Hepatocyte (in vitro differentiated cells): Measurements from ENCODE around the gene CARD10. TPM values are rescaled to one million over a fixed set of nuclear protein-coding genes. Genes with fewer than 3 reads are reported as not detected.

Experiments used
- DNase-seq: peaks from one replicate; pipeline ENCODE4 v3.0.0-alpha.2; 2016; ENCODE audit warnings: low spot score
- H2AFZ ChIP-seq: fragments of 200-600 bp; sonication (generic); 2 replicates; pipeline ENCODE4 v1.6.0; 2016; ENCODE audit warnings: antibody characterized with exemption, mild to moderate bottlenecking
- H3K27ac ChIP-seq: fragments of 200-600 bp; sonication (generic); 2 replicates; pipeline ENCODE4 v1.5.1; 2016; ENCODE audit warnings: mild to moderate bottlenecking
- H3K27me3 ChIP-seq: fragments of 200-600 bp; sonication (generic); 2 replicates; pipeline ENCODE4 v1.6.1; 2016
- H3K36me3 ChIP-seq: fragments of 200-600 bp; sonication (generic); replicated peaks from 2 replicates; pipeline ENCODE4 v1.5.1; 2016; ENCODE audit warnings: low read depth; ENCODE audit not compliant: insufficient read depth
- H3K4me1 ChIP-seq: fragments of 200-600 bp; sonication (generic); 2 replicates; pipeline ENCODE4 v1.5.1; 2016; ENCODE audit warnings: mild to moderate bottlenecking, moderate library complexity; ENCODE audit not compliant: insufficient read depth
- H3K4me2 ChIP-seq: fragments of 200-600 bp; sonication (generic); 2 replicates; pipeline ENCODE4 v1.6.0; 2016
- H3K4me3 ChIP-seq: fragments of 200-600 bp; sonication (generic); 2 replicates; pipeline ENCODE4 v1.5.1; 2016; ENCODE audit warnings: mild to moderate bottlenecking
- H3K79me2 ChIP-seq: fragments of 200-600 bp; sonication (generic); 2 replicates; pipeline ENCODE4 v1.6.0; 2017; ENCODE audit warnings: mild to moderate bottlenecking
- H3K9me2 ChIP-seq: fragments of 200-600 bp; sonication (generic); replicated peaks from 2 replicates; pipeline ENCODE4 v1.6.0; 2017; ENCODE audit warnings: mild to moderate bottlenecking; ENCODE audit not compliant: insufficient read depth
- H3K9me3 ChIP-seq: fragments of 200-600 bp; sonication (generic); 2 replicates; pipeline ENCODE4 v1.5.1; 2016; ENCODE audit warnings: low read depth, mild to moderate bottlenecking
- H4K20me1 ChIP-seq: fragments of 200-600 bp; sonication (generic); 2 replicates; pipeline ENCODE4 v1.6.0; 2016; ENCODE audit warnings: mild to moderate bottlenecking; ENCODE audit not compliant: insufficient read depth, poor library complexity, severe bottlenecking
- EZH2 ChIP-seq: fragments of 200-600 bp; sonication (generic); IDR thresholded peaks from 2 replicates; pipeline ENCODE4 v1.6.1; 2016; ENCODE audit warnings: antibody characterized with exemption, mild to moderate bottlenecking, borderline replicate concordance
- EZH2phosphoT487 ChIP-seq: fragments of 200-600 bp; sonication (generic); IDR thresholded peaks from one replicate; pipeline ENCODE4 v1.6.1; 2018; ENCODE audit warnings: antibody characterized with exemption, mild to moderate bottlenecking, low read depth, moderate library complexity; ENCODE audit not compliant: unreplicated experiment, severe bottlenecking
- WGBS: methylation state at CpG from one replicate; pipeline ENCODE4 v1.1.6; 2016; ENCODE audit warnings: low lambda C conversion rate; ENCODE audit errors: missing lambda C conversion rate; 5-methylcytosine and 5-hydroxymethylcytosine counted together
- polyA plus RNA-seq: library from polyadenylated mRNA; unstranded; fragments of >200 nt; fragmentation: Nextera tagmentation; extraction: Ambion mirVana; gene quantifications from 2 replicates; pipeline ENCODE4 v1.2.1, GENCODE V29; 2016
- total RNA-seq: library from RNA; depleted of rRNA; stranded (reverse); fragments of >200 nt; gene quantifications from 2 replicates; pipeline ENCODE4 v1.2.3, GENCODE V29; 2014
- TF ChIP-seq, protein P1 (sequence below): fragments of 200-600 bp; sonication (generic); IDR thresholded peaks from 2 replicates; pipeline ENCODE4 v1.5.1; 2016; ENCODE audit warnings: antibody characterized with exemption, mild to moderate bottlenecking; ENCODE audit not compliant: poor library complexity

CARD10 gene
- total and polyA plus RNA-seq, 2 experiments from 2014 or later = 23.4 to 28.7 TPM

DNA sequence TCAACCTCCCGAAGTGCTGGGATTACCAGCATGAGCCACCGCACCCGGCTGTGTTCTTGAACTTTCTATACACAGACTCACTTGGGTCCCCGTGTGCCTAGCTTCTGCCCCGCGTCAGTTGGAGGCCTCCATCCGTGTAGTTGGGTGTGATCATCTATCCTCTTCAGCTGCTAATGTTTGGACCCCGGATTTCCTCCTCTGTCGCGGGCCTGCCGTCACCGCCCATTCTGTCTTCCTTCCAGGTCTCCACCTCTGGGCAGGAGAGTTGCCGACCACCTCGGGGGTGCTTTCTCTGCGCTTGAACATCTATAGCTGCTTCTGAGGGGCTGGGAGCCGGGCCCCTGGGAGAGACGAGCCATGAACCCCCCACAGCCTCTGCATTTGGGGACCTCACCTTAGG lies 46.6 kb upstream of the CARD10 start:
- H3K4me2 ChIP-seq = no peak overlapping the region
- H3K9me3 ChIP-seq = no peaks in the 10 kb centered on the region
- no peaks in the 10 kb centered on the region for H3K36me3 ChIP-seq
- DNase-seq = no peak
- no peak overlapping the region for H2AFZ ChIP-seq
- peaks cover 64% of the 10 kb centered on the region for H3K79me2 ChIP-seq
- H3K9me2 ChIP-seq = no peaks in the 10 kb centered on the region
- H3K4me3 ChIP-seq = no peak overlapping the region
- peaks cover 50% of the 10 kb centered on the region for H3K4me1 ChIP-seq
- H3K27me3 ChIP-seq = no peaks in the 10 kb centered on the region
- TF ChIP-seq EZH2 (no peak), EZH2phosphoT487 (no peak)
- TF ChIP-seq, protein P1, sequence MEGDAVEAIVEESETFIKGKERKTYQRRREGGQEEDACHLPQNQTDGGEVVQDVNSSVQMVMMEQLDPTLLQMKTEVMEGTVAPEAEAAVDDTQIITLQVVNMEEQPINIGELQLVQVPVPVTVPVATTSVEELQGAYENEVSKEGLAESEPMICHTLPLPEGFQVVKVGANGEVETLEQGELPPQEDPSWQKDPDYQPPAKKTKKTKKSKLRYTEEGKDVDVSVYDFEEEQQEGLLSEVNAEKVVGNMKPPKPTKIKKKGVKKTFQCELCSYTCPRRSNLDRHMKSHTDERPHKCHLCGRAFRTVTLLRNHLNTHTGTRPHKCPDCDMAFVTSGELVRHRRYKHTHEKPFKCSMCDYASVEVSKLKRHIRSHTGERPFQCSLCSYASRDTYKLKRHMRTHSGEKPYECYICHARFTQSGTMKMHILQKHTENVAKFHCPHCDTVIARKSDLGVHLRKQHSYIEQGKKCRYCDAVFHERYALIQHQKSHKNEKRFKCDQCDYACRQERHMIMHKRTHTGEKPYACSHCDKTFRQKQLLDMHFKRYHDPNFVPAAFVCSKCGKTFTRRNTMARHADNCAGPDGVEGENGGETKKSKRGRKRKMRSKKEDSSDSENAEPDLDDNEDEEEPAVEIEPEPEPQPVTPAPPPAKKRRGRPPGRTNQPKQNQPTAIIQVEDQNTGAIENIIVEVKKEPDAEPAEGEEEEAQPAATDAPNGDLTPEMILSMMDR = no peak
- WGBS = 95% methylated on average over 17 of the region's 17 CpGs
- no peak overlapping the region for H3K27ac ChIP-seq
- peaks cover 33% of the 10 kb centered on the region for H4K20me1 ChIP-seq

DNA sequence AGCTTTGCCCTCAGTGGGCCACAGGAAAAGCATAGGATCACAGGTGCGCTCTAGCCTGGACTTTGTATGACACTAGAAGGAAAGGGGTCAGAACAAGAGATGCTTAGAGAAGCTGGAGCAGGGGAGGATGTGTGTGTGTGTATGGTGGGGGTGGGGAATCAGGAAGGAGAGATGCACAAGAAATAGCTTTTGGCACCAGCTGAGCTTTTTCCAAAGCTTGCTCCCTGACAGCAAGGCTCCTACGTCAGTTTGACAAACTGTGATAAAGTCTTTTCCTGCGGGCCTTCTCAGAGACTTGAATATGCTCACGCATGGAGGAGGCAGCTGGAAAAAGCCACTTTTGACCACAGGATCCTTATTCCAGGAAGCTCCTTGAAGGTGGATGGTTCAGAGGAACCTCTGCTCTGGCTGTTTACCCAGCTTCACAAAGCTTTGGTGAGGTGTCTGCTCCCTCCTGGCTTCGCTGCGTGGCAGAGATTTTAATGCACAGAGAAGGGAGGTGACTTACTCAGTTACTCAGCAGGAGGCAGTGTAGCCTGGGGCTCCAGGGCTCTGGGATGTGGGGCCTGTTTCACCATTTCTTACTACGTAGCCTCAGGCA lies 45.0 kb upstream of the CARD10 start:
- Histone ChIP-seq H4K20me1 (peaks cover 33% of the 10 kb centered on the region), H3K27me3 (no peaks in the 10 kb centered on the region), H3K4me3 (no peak overlapping the region), H3K9me3 (no peaks in the 10 kb centered on the region), H3K36me3 (no peaks in the 10 kb centered on the region), H3K4me2 (peak overlapping the region; percentile 97), H3K27ac (peak overlapping the region; percentile 79), H3K9me2 (no peaks in the 10 kb centered on the region), H3K79me2 (peaks cover 64% of the 10 kb centered on the region), H3K4me1 (peaks cover 43% of the 10 kb centered on the region), H2AFZ (no peak overlapping the region)
- TF ChIP-seq, protein P1 = peak; percentile 16
- TF ChIP-seq EZH2phosphoT487 = no peak
- no peak for DNase-seq
- 76% methylated on average over 7 of the region's 7 CpGs for WGBS

DNA sequence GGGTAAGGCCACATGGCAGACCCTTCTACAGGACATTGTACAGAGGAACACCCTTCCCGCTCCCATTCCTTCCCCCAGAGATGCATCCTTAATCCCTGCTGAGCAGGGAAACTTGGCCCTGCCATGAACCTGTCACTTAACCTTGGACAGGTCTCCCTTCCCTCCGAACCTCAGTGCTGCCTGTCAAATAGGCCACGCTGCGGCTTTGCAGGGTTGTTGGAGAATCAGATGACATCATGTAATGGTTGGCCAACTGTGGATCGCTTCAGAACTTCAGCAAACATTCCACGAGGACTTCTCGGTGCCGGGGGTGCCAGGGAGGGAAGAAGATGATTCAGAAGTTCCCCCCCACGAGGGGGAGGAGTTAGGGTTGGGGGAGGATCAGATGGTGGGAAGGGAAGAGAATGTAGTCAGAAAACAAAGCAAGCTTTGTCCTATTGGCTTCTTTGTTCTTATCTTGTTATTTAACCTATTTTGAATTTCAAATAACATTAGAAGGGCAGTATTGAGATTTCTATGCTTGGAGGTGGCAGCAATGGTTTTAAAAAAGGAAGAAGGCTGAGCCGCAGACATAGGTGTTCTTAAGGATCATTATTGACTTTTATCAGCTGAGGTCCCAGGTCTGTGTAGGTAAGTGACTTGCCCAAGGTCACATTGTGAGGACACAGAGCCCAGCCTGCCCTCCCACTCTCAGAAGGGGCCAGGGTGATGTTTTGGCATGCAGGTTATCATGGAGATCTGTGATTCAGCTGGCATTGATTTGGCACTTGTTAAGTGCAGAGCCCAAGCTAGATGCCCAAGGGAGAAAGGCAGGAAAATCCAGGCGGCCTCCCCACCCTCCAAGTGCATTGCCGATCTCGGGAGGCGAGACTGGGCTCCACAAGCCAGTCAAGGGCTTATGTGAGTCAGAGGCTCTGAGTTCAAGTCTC lies 44.2 kb upstream of the CARD10 start:
- TF ChIP-seq EZH2 = no peak
- TF ChIP-seq EZH2phosphoT487 = no peak
- TF ChIP-seq, protein P1 = no peak
- Histone ChIP-seq H3K4me1 (peaks cover 35% of the 10 kb centered on the region), H3K9me3 (no peaks in the 10 kb centered on the region), H3K4me3 (no peak overlapping the region), H3K36me3 (no peaks in the 10 kb centered on the region), H3K27ac (peak overlapping the region; percentile 79), H3K4me2 (peak overlapping the region; percentile 97), H3K9me2 (no peaks in the 10 kb centered on the region), H2AFZ (no peak overlapping the region), H4K20me1 (peaks cover 33% of the 10 kb centered on the region), H3K27me3 (no peaks in the 10 kb centered on the region), H3K79me2 (peaks cover 64% of the 10 kb centered on the region)
- peak; percentile 90 for DNase-seq
- 45% methylated on average over 14 of the region's 14 CpGs for WGBS
